ENCODE results near the gene RSPH3. TPM values are rescaled to one million over a fixed set of nuclear protein-coding genes. Genes with fewer than 3 reads are reported as not detected.

RSPH3 gene
- polyA plus RNA-seq, 1 of the 3 experiments (the other 2 are of a cell fraction) = 2.1 TPM

- Histone ChIP-seq H3K4me2 (no peak overlapping the region), H2AFZ (ENCODE audit: low read depth) (no peak overlapping the region), H3K36me3 (replicated peaks in 1 of 2; ENCODE audit: control insufficient read depth in 1 of 2, insufficient read depth in 2 of 2, low read length in 1 of 2) (no peaks in the 10 kb centered on the region), H4K20me1 (ENCODE audit: insufficient read depth) (no peaks in the 10 kb centered on the region), H3K27me3 (ENCODE audit: insufficient read depth) (no peaks in the 10 kb centered on the region), H3K4me3 (ENCODE audit: low read depth in 2 of 2, low read length in 1 of 2) (no peak overlapping the region), H3K9ac (no peak overlapping the region), H3K9me3 (no peaks in the 10 kb centered on the region), H3K27ac (ENCODE audit: low read depth in 2 of 2, low read length in 1 of 2) (no peak overlapping the region), H3K9me2 (no peaks in the 10 kb centered on the region), H3K4me1 (ENCODE audit: control insufficient read depth in 1 of 2, insufficient read depth in 2 of 2, low read depth in 1 of 2, low read length in 1 of 2) (peaks cover 0 to 6% of the 10 kb centered on the region in 2 experiments; a peak in 3 of 4 replicates), H3K79me2 (ENCODE audit: insufficient read depth) (no peaks in the 10 kb centered on the region), H3F3A (replicated peaks; ENCODE audit: insufficient read depth) (no peaks in the 10 kb centered on the region)
- DNase-seq = no peak
- POLR2A ChIA-PET = no interaction called here
- CTCF ChIA-PET = interaction anchor here (0.7 to 2.6 kb wide), 4 partner anchors 12 to 130 kb away, joined by 3 to 10 read pairs (median 4); no protein-coding TSS in a partner anchor
- WGBS (ENCODE audit: low lambda C conversion rate) = 82% methylated on average over 5 of the region's 5 CpGs
- TF ChIP-seq EZH2phosphoT487 (IDR thresholded peaks at IDR 0.05; ENCODE audit: borderline replicate concordance, low read depth) (no peak), USF2 (IDR thresholded peaks at IDR 0.05; ENCODE audit: borderline replicate concordance, low read depth, low read length) (no peak), CTCF (IDR thresholded peaks at IDR 0.05) (no peak), MAX (IDR thresholded peaks at IDR 0.05; ENCODE audit: low read depth) (no peak), NFIC (IDR thresholded peaks at IDR 0.05; ENCODE audit: borderline replicate concordance) (no peak), MEF2A (IDR thresholded peaks at IDR 0.05; ENCODE audit: borderline replicate concordance, low read depth) (no peak), SMC3 (IDR thresholded peaks at IDR 0.05; ENCODE audit: low read depth, low read length) (no peak), TCF12 (IDR thresholded peaks at IDR 0.05) (no peak), MXI1 (IDR thresholded peaks at IDR 0.05; ENCODE audit: low read depth, low read length) (no peak), GABPA (IDR thresholded peaks at IDR 0.05; ENCODE audit: low read depth) (no peak), RAD21 (IDR thresholded peaks at IDR 0.05; ENCODE audit: low read length) (no peak), TAF1 (IDR thresholded peaks at IDR 0.05; ENCODE audit: borderline replicate concordance, low read depth, low read length) (no peak), PBX3 (IDR thresholded peaks at IDR 0.05) (no peak), JUND (IDR thresholded peaks at IDR 0.05) (no peak), ELF1 (IDR thresholded peaks at IDR 0.05) (no peak), EP300 (IDR thresholded peaks at IDR 0.05; ENCODE audit: borderline replicate concordance in 1 of 2, low read depth in 1 of 2, low read length in 1 of 2) (no peak), SIN3A (IDR thresholded peaks at IDR 0.05; ENCODE audit: borderline replicate concordance, low read depth, low read length) (no peak), POLR2AphosphoS5 (IDR thresholded peaks at IDR 0.05; ENCODE audit: low read depth, low read length) (no peak), RCOR1 (IDR thresholded peaks at IDR 0.05; ENCODE audit: low read length) (no peak), GATA2 (CRISPR knock-in tag; IDR thresholded peaks at IDR 0.05) (no peak)
Measured at GRCh38 chr6:159005436-159005835, 5.4 kb upstream of the RSPH3 start.

Data from SK-N-SH (cell line).